GM23248 (cell line): ENCODE measurements around the gene LUC7L3.

Experiments
- EZH2 ChIP-seq: fragments of 200-600 bp; sonication (generic); IDR thresholded peaks from 2 replicates; pipeline ENCODE4 v1.6.1; 2018; ENCODE audit warnings: antibody characterized with exemption, mild to moderate bottlenecking; ENCODE audit not compliant: insufficient read depth, poor library complexity, severe bottlenecking
- EZH2phosphoT487 ChIP-seq: fragments of 200-600 bp; sonication (generic); IDR thresholded peaks from 2 replicates; pipeline ENCODE4 v1.6.1; 2018; ENCODE audit warnings: antibody characterized with exemption, moderate library complexity, mild to moderate bottlenecking, low read depth; ENCODE audit not compliant: insufficient read depth

DNA sequence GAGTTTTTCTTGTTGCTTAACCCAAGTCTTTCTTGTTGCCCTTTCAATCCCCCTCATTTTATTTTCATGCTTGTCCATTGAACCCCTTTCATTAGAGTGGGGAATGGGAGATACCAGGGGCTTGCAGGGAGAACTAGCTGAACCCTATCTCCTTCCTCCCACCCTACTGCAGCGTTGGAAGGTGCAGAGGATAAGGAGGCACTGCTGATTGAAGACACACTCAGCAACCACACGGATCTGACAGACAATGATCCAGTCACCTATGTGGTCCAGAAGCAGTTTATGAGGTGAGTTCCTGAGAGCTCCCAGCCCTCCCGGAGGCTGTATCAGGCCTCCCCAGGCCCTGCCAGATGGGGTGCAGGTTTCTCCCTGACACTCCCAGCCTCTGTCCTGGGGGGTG, 44.2 kb upstream of the LUC7L3 start:
- TF ChIP-seq EZH2phosphoT487 (no peak), EZH2 (no peak)
